Measurements from ENCODE around the gene LRRC74A.

DNA sequence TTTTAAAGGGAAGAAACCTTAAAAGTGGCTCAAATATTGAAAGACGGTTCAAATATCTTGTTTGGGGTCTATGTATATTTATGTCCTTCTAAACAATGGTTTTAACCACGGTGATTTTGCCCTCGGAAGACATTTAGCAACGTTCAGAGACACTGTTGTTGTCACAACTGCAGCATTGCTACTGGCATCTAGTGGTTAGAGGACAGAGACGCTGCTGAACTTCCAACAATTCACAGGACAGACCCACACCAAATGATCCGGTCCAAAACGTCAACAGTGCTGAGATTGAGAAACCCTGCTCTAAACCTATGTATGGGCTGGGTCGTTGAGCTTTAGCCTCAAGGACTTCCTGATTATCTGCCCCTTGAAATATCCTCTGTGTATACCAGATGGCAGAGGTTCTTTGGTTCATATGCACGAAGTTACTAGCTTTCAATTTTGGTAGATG is 15.2 kb upstream of the LRRC74A start:
- TF ChIP-seq CTCF (IDR thresholded peaks at IDR 0.05) (peak; percentile 17 to 63 (median 43)), POLR2A (IDR thresholded peaks at IDR 0.05) (no peak)

All from heart left ventricle (tissue), 13 donors.